Ammon's horn (tissue), 1 donor: ENCODE data around the gene TRDN.
"Not testable (repeated sequence)": the region's sequence is repeated elsewhere in the genome, so short reads cannot be mapped to it uniquely, and the experiment has no call there.

Experiments
- DNase-seq: peaks from one replicate; pipeline ENCODE4 v3.0.0-alpha.2; 2016; ENCODE audit warnings: low spot score

Gene TRDN

GRCh38 chr6:123295181-123295580 lies 341.6 kb downstream of the TRDN start:
- no peak for DNase-seq

GRCh38 chr6:123288649-123289048 lies 348.1 kb downstream of the TRDN start:
- DNase-seq, result no peak

- no peak for DNase-seq
Measured at GRCh38 chr6:123276546-123276980, 360.2 kb downstream of the TRDN start.

- DNase-seq, result no peak
Measured at GRCh38 chr6:123263981-123264380, 372.8 kb downstream of the TRDN start.

GRCh38 chr6:123240626-123241025 lies 396.1 kb downstream of the TRDN start:
- no peak for DNase-seq

- DNase-seq, result no peak
Measured at GRCh38 chr6:123233336-123233735, 403.4 kb downstream of the TRDN start.

GRCh38 chr6:123227789-123228188 lies 409.0 kb downstream of the TRDN start:
- not testable (repeated sequence) for DNase-seq

- no peak for DNase-seq
Measured at GRCh38 chr6:123226398-123226797, 410.4 kb downstream of the TRDN start.

GRCh38 chr6:123224077-123224476 lies 412.7 kb downstream of the TRDN start:
- DNase-seq, result no peak

- no peak for DNase-seq
Measured at GRCh38 chr6:123223461-123223860, 413.3 kb downstream of the TRDN start.

GRCh38 chr6:123215211-123215610 lies 421.5 kb downstream of the TRDN start:
- no peak for DNase-seq

- DNase-seq, result no peak
Measured at GRCh38 chr6:123214433-123214832, 422.3 kb downstream of the TRDN start.

- DNase-seq, result no peak
Measured at GRCh38 chr6:123213921-123214320, 422.8 kb downstream of the TRDN start.

- no peak for DNase-seq
Measured at GRCh38 chr6:123211777-123212545, 424.8 kb downstream of the TRDN start.

- DNase-seq, result no peak
Measured at GRCh38 chr6:123210645-123211044, 426.1 kb downstream of the TRDN start.

- DNase-seq, result no peak
Measured at GRCh38 chr6:123207967-123208510, 428.7 kb downstream of the TRDN start.

GRCh38 chr6:123203928-123204327 lies 432.8 kb downstream of the TRDN start:
- DNase-seq, result no peak

- no peak for DNase-seq
Measured at GRCh38 chr6:123201869-123202372, 434.8 kb downstream of the TRDN start.

- DNase-seq, result no peak
Measured at GRCh38 chr6:123193298-123193697, 443.5 kb downstream of the TRDN start.

GRCh38 chr6:123189816-123190215 lies 446.9 kb downstream of the TRDN start:
- no peak for DNase-seq

- DNase-seq, result no peak
Measured at GRCh38 chr6:123182998-123183397, 453.8 kb downstream of the TRDN start.

GRCh38 chr6:123176706-123177105 lies 460.0 kb downstream of the TRDN start:
- DNase-seq, result no peak

GRCh38 chr6:123171341-123172115 lies 465.2 kb downstream of the TRDN start:
- no peak for DNase-seq
